Mesothelial cell of epicardium (in vitro differentiated cells): Measurements from ENCODE around the gene U2SURP. TPM values are rescaled to one million over a fixed set of nuclear protein-coding genes. Genes with fewer than 3 reads are reported as not detected.

Experiments used
- DNase-seq, 2 experiments: peaks; one replicate each; pipeline ENCODE4 v3.0.0; 2021; ENCODE audit warnings: low spot score in 2 of 2; ENCODE audit not compliant: unreplicated experiment in 2 of 2
- H3K27ac Mint-ChIP-seq: 2 replicates; pipeline ENCODE4 v1.8.0; 2021; ENCODE audit warnings: mixed read lengths
- H3K27me3 Mint-ChIP-seq: 2 replicates; pipeline ENCODE4 v1.8.0; 2021; ENCODE audit warnings: low read depth, mixed read lengths
- H3K36me3 Mint-ChIP-seq: 2 replicates; pipeline ENCODE4 v1.8.0; 2021; ENCODE audit warnings: mixed read lengths
- H3K4me1 Mint-ChIP-seq: 2 replicates; pipeline ENCODE4 v1.8.0; 2021; ENCODE audit warnings: mixed read lengths
- H3K4me3 Mint-ChIP-seq: 2 replicates; pipeline ENCODE4 v1.8.0; 2021; ENCODE audit warnings: mild to moderate bottlenecking, moderate library complexity, mixed read lengths
- H3K9me3 Mint-ChIP-seq: 2 replicates; pipeline ENCODE4 v1.8.0; 2021; ENCODE audit warnings: mixed read lengths
- total RNA-seq: library from RNA; stranded (reverse); gene quantifications from 3 replicates; pipeline ENCODE4 v1.2.1, GENCODE V29; 2021
- TF ChIP-seq, protein P1 (sequence below): fragments of 200-600 bp; sonication (generic); IDR thresholded peaks from one replicate; pipeline ENCODE4 v1.5.0; 2021; ENCODE audit warnings: antibody characterized with exemption; ENCODE audit not compliant: unreplicated experiment

The U2SURP gene
- total RNA-seq, 1 donor from 2014 or later = 141 TPM

DNA sequence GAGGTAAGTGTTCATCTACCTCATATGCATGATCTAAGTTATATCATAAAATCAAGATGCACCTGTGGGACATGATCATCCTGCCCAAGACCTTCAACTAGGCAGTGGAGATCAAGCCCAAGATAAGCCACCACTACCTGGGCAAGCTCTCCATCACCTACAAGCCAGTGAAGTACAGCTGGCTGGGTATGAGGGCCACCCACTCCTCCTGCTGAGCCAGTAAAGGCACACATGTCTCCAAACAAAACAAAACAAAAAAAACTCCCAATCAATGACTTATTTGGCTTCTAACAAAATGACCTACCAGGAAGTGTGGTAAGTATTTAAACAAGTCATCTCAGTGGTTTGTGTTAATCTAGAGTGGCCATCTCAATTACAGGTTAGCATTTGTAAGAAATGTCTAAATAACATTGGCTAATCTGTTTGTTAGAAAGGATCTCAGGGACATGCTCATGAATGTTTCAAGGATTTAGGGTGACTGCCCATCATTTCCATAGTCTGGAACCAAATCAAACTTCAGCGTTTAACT is 41.0 kb upstream of the U2SURP start:
- H3K27me3 Mint-ChIP-seq = peaks cover 57% of the 10 kb centered on the region
- no peak for DNase-seq
- H3K4me3 Mint-ChIP-seq = no peak overlapping the region
- H3K27ac Mint-ChIP-seq = no peak overlapping the region
- TF ChIP-seq, protein P1, sequence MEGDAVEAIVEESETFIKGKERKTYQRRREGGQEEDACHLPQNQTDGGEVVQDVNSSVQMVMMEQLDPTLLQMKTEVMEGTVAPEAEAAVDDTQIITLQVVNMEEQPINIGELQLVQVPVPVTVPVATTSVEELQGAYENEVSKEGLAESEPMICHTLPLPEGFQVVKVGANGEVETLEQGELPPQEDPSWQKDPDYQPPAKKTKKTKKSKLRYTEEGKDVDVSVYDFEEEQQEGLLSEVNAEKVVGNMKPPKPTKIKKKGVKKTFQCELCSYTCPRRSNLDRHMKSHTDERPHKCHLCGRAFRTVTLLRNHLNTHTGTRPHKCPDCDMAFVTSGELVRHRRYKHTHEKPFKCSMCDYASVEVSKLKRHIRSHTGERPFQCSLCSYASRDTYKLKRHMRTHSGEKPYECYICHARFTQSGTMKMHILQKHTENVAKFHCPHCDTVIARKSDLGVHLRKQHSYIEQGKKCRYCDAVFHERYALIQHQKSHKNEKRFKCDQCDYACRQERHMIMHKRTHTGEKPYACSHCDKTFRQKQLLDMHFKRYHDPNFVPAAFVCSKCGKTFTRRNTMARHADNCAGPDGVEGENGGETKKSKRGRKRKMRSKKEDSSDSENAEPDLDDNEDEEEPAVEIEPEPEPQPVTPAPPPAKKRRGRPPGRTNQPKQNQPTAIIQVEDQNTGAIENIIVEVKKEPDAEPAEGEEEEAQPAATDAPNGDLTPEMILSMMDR = no peak
- peaks cover 7% of the 10 kb centered on the region for H3K9me3 Mint-ChIP-seq
- peaks cover 8% of the 10 kb centered on the region for H3K4me1 Mint-ChIP-seq
- H3K36me3 Mint-ChIP-seq = peaks cover 6% of the 10 kb centered on the region

DNA sequence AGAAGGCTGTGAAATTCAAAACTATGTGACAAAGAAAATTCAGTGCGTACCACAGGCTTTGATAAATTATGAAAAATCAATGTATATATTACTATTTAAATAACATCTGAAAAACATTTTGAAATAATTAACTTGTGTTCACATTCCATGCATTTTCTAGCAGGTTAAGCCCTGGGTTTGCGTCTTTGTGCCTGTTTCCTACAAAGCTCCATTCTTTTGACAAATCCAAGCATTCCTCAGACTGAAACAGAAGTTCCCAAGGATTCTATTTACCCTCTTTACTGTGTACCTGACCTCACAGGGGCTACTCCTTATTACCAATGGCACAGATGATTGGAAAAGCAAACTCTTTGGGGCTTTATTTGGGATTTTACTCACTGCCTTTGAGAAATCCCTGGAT is 39.8 kb upstream of the U2SURP start:
- peaks cover 8% of the 10 kb centered on the region for H3K4me1 Mint-ChIP-seq
- H3K27ac Mint-ChIP-seq = no peak overlapping the region
- H3K36me3 Mint-ChIP-seq = peaks cover 6% of the 10 kb centered on the region
- H3K27me3 Mint-ChIP-seq = peaks cover 67% of the 10 kb centered on the region
- peaks cover 7% of the 10 kb centered on the region for H3K9me3 Mint-ChIP-seq
- no peak for DNase-seq
- H3K4me3 Mint-ChIP-seq = peak overlapping the region; percentile 73
- TF ChIP-seq, protein P1 = no peak

DNA sequence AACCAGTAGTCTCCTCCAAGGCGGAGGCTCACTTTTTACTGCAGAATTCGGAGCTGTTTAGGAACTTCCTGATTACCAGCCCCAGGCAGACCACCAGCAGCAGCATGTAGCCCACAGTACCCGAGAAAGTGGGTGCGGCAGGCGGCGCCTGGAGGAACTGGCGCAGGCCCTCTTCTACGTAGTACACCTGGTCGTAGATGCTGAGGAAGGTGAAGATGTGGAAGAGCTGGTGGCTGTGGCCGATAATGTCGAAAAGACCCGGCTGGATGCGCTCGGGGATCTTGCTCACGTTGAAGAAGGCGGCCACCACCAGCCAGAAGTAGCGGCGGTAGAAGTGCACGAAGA is 39.2 kb upstream of the U2SURP start:
- TF ChIP-seq, protein P1 = no peak
- peak overlapping the region; percentile 73 for H3K4me3 Mint-ChIP-seq
- H3K36me3 Mint-ChIP-seq = peaks cover 6% of the 10 kb centered on the region
- no peak for DNase-seq
- H3K9me3 Mint-ChIP-seq = peaks cover 7% of the 10 kb centered on the region
- peaks cover 8% of the 10 kb centered on the region for H3K4me1 Mint-ChIP-seq
- H3K27ac Mint-ChIP-seq = no peak overlapping the region
- H3K27me3 Mint-ChIP-seq = peaks cover 71% of the 10 kb centered on the region

DNA sequence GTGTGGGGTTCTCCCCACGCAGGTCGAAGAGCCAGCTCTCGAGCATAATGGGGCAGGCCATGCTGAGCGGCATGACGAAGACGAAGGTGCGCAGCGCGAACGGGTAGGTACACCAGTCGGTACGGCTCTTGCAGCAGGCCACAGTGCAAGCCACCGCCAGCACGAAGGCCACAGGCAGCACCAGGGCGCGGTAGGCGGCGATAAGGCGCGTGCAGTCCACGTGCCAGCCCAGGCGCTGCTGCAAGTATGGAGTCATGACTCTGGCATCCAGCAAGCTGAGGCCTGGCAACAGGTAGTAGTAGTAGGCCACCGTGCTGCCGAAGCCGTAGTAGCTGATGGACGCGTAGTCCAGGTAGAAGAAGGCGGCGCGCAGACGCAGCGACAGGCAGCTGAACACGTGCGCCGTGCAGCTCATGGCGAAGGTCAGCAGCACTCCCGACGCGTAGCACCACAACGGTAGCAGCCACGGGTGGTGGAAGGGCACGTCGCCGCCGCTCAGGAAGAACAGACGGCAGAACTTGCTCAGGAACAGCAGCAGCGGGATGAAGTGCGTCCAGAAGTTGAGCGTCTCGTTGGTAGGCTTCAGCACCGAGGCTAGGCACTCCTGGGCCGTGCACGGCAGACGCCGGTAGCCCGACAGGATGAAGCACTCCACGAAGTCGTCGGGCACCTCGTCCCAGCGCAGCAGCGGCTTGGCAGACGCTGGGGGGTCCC is 38.7 kb upstream of the U2SURP start:
- no peak overlapping the region for H3K27ac Mint-ChIP-seq
- peak overlapping the region; percentile 73 for H3K4me3 Mint-ChIP-seq
- peaks cover 65% of the 10 kb centered on the region for H3K27me3 Mint-ChIP-seq
- H3K36me3 Mint-ChIP-seq = peaks cover 6% of the 10 kb centered on the region
- no peak for DNase-seq
- peaks cover 8% of the 10 kb centered on the region for H3K4me1 Mint-ChIP-seq
- TF ChIP-seq, protein P1 = no peak
- H3K9me3 Mint-ChIP-seq = peaks cover 7% of the 10 kb centered on the region

DNA sequence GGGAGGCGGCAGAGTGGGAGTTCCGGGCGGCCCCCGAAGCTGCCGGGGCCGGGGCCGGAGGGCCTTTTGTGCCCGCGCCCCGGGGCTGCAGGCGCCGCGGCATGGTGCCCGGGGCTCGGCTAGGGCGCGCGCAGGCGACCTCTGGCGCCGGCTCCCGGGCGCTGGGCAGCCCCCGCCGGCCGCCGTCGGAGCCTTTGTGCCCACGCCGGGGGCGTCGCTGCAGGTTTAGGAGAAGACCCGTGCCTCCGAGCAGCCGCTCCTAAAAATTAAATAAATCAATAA is 38.2 kb upstream of the U2SURP start:
- TF ChIP-seq, protein P1 = no peak
- Mint-ChIP-seq H3K9me3 (peaks cover 7% of the 10 kb centered on the region), H3K4me1 (peaks cover 8% of the 10 kb centered on the region), H3K27me3 (peaks cover 65% of the 10 kb centered on the region), H3K36me3 (peaks cover 6% of the 10 kb centered on the region), H3K27ac (no peak overlapping the region), H3K4me3 (peak overlapping the region; percentile 73)
- DNase-seq = no peak
